HFF-Myc (cell line): ENCODE data around the gene LCP2.

Experiments
- DNase-seq: peaks from one replicate; pipeline ENCODE4 v3.0.0-alpha.2; 2011; ENCODE audit warnings: low read depth; ENCODE audit errors: extremely low read depth
- H3K4me3 ChIP-seq: replicated peaks from 2 replicates; pipeline ENCODE4 v1.5.1; 2011; ENCODE audit warnings: low read depth, mild to moderate bottlenecking, control low read depth, low read length
- TF ChIP-seq, protein P1 (sequence below): IDR thresholded peaks from 2 replicates; pipeline ENCODE4 v1.5.1; 2012; ENCODE audit warnings: mild to moderate bottlenecking, low read depth, low read length, control low read depth; ENCODE audit errors: missing control alignments

LCP2 gene

DNA sequence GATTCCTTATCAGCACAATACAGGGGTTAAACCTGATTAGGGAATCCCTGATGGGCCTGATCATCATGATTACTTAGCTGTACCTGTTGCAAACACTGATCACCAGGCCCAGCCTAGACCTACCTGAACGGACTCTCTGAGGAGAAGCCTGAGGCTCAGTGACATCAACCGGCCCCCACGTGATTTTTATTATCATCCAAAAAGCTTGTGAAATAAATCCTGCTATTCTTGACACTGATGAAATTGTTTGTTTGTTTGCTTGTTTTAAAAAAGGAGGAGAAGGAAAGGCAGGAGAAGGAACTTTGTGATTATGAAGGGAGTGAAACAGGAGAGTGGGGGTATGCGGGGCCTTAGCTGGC is 18.1 kb downstream of the LCP2 start:
- no peak overlapping the region for H3K4me3 ChIP-seq
- TF ChIP-seq, protein P1, sequence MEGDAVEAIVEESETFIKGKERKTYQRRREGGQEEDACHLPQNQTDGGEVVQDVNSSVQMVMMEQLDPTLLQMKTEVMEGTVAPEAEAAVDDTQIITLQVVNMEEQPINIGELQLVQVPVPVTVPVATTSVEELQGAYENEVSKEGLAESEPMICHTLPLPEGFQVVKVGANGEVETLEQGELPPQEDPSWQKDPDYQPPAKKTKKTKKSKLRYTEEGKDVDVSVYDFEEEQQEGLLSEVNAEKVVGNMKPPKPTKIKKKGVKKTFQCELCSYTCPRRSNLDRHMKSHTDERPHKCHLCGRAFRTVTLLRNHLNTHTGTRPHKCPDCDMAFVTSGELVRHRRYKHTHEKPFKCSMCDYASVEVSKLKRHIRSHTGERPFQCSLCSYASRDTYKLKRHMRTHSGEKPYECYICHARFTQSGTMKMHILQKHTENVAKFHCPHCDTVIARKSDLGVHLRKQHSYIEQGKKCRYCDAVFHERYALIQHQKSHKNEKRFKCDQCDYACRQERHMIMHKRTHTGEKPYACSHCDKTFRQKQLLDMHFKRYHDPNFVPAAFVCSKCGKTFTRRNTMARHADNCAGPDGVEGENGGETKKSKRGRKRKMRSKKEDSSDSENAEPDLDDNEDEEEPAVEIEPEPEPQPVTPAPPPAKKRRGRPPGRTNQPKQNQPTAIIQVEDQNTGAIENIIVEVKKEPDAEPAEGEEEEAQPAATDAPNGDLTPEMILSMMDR, result no peak
- DNase-seq, result no peak

DNA sequence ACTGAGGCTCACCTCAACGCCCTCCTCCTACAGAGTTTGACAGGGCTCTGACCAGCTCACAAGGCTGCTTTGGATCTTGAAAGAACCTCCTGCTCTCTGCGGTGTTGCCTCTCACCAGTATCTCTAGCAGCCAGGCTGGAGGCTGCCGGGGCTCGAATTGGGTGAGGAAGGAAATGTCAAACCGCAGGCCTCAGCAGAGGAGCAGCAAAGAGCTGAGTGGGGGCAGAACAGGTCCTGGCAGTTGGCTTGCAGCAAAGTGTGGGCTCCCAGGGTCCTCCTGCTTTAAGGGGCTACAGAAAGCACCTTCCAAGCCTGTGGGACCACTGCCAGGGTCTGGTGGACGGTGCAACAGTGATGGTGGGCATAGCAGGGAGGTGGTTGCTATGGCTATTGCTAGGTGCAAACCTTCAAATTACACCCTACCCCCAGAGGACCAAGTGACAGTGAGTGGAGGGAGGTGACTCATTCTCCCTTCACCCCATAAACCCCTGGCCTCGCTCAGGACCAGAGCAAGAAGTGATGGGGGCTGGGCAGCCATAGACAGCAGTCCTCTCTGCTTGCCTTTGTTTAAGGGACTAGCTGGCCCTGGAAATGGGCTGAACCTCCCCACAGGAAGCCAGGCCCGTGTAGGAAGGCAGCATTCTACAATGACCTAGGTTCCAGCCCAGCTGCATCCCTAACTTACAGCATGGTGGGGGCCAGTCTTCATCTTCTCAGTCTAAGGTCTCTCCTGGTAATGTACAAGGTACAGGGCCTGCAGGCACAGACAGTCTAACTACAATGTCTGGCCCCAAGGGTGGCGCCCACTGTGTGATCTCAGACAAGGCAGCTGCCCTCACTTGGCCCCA is 18.7 kb downstream of the LCP2 start:
- TF ChIP-seq, protein P1, result no peak
- DNase-seq, result no peak
- H3K4me3 ChIP-seq, result no peak overlapping the region

DNA sequence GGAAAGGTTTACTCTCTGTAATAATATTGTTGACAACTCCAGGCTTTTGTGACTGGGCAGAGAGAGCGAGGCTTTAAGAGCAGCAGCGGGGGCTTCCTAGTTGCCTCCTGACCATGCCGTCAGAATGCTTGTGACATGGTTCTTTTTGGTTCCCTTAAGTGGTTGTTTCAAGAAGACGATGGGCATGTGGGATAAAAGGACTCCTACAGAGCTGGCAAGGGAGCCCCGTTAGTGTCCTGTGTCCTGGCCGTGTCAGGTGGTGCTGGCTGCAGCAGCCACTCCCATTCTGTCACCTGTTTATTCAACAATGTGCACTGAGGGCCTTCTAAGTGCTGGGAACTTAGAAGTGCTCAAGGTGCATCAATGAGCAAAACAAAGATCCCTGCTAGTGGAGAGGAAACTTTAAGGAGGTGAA is 19.7 kb downstream of the LCP2 start:
- no peak overlapping the region for H3K4me3 ChIP-seq
- TF ChIP-seq, protein P1, result no peak
- no peak for DNase-seq

GRCh38 chr5:170276140-170276539 is 21.4 kb downstream of the LCP2 start:
- H3K4me3 ChIP-seq, result no peak overlapping the region
- DNase-seq, result no peak
- TF ChIP-seq, protein P1, result no peak

GRCh38 chr5:170275376-170275994 is 22.1 kb downstream of the LCP2 start:
- DNase-seq, result no peak
- no peak overlapping the region for H3K4me3 ChIP-seq
- TF ChIP-seq, protein P1, result no peak

- H3K4me3 ChIP-seq, result no peak overlapping the region
- TF ChIP-seq, protein P1, result no peak
- DNase-seq, result no peak
Observed at GRCh38 chr5:170273968-170274710, 23.4 kb downstream of the LCP2 start.
